WTC11 (cell line): ENCODE data around the gene MCM7. TPM values are rescaled to one million over a fixed set of nuclear protein-coding genes. Genes with fewer than 3 reads are reported as not detected.

Experiments
- ATAC-seq: fragments of 200-7000 bp; cut with Tn5 transposase; 2 replicates; pipeline ENCODE4 v1.10.0; 2021; ENCODE audit warnings: mild to moderate bottlenecking, moderate library complexity
- CTCF ChIA-PET: fragments of 300-600 bp; sonication (Branson Sonifier 250); formaldehyde crosslinking; loops from one replicate; lab custom pipeline; 2021; ENCODE audit warnings: antibody characterized with exemption; lab: Charles Lee
- POLR2A ChIA-PET: fragments of 350-600 bp; sonication (Branson Sonifier 250); formaldehyde crosslinking; loops from one replicate; lab custom pipeline; 2021; ENCODE audit warnings: antibody characterized with exemption; lab: Charles Lee
- DNase-seq: peaks from one replicate; pipeline ENCODE4 v3.0.0; 2021; ENCODE audit warnings: low spot score
- H3K27ac Mint-ChIP-seq: 2 replicates; pipeline ENCODE4 v1.8.0; 2021; ENCODE audit warnings: mixed read lengths
- H3K27me3 Mint-ChIP-seq: 2 replicates; pipeline ENCODE4 v1.8.0; 2021; ENCODE audit warnings: low read depth, mild to moderate bottlenecking, moderate library complexity, mixed read lengths
- H3K36me3 Mint-ChIP-seq: 2 replicates; pipeline ENCODE4 v1.8.0; 2021; ENCODE audit warnings: mixed read lengths
- H3K4me1 Mint-ChIP-seq: 2 replicates; pipeline ENCODE4 v1.8.0; 2022; ENCODE audit warnings: mixed read lengths
- H3K4me3 Mint-ChIP-seq: 2 replicates; pipeline ENCODE4 v1.8.0; 2021; ENCODE audit warnings: mild to moderate bottlenecking, moderate library complexity, mixed read lengths
- H3K9me3 Mint-ChIP-seq: 2 replicates; pipeline ENCODE4 v1.8.0; 2021; ENCODE audit warnings: mixed read lengths
- CDX4 ChIP-seq: fragments of 250-450 bp; sonication (Bioruptor Pico); IDR thresholded peaks from 2 replicates; pipeline ENCODE4 v1.9.0; 2021; ENCODE audit warnings: moderate library complexity, mild to moderate bottlenecking, inconsistent platforms, borderline replicate concordance
- CREB1 ChIP-seq: sonication (generic); formaldehyde crosslinking; IDR thresholded peaks from 2 replicates; pipeline ENCODE4 v1.8.0; 2023; ENCODE audit warnings: mild to moderate bottlenecking, missing genetic modification reagents
- ETV6 ChIP-seq: sonication (generic); formaldehyde crosslinking; IDR thresholded peaks from 2 replicates; pipeline ENCODE4 v1.8.1; 2022; ENCODE audit warnings: mild to moderate bottlenecking, missing genetic modification reagents
- GABPB1 ChIP-seq: sonication (generic); formaldehyde crosslinking; IDR thresholded peaks from 2 replicates; pipeline ENCODE4 v1.8.1; 2023; ENCODE audit warnings: mild to moderate bottlenecking, missing genetic modification reagents
- HMGXB4 ChIP-seq: sonication (generic); formaldehyde crosslinking; IDR thresholded peaks from 2 replicates; pipeline ENCODE4 v1.8.1; 2023; ENCODE audit warnings: mild to moderate bottlenecking, moderate library complexity, missing genetic modification reagents
- IRF1 ChIP-seq: sonication (generic); formaldehyde crosslinking; IDR thresholded peaks from 2 replicates; pipeline ENCODE4 v1.8.0; 2023; ENCODE audit warnings: missing genetic modification reagents
- KAT7 ChIP-seq: sonication (generic); formaldehyde crosslinking; IDR thresholded peaks from 2 replicates; pipeline ENCODE4 v1.8.1; 2023; ENCODE audit warnings: missing genetic modification reagents, mild to moderate bottlenecking, borderline replicate concordance
- MAX ChIP-seq: sonication (generic); formaldehyde crosslinking; IDR thresholded peaks from 2 replicates; pipeline ENCODE4 v1.8.0; 2022; ENCODE audit warnings: mild to moderate bottlenecking, missing genetic modification reagents
- OVOL2 ChIP-seq: fragments of 250-450 bp; sonication (Bioruptor Pico); IDR thresholded peaks from 2 replicates; pipeline ENCODE4 v1.9.0; 2021; ENCODE audit warnings: mild to moderate bottlenecking, borderline replicate concordance
- USF1 ChIP-seq: sonication (generic); formaldehyde crosslinking; IDR thresholded peaks from 2 replicates; pipeline ENCODE4 v1.8.0; 2022; ENCODE audit warnings: mild to moderate bottlenecking, missing genetic modification reagents
- USF2 ChIP-seq: sonication (generic); formaldehyde crosslinking; IDR thresholded peaks from 2 replicates; pipeline ENCODE4 v1.8.1; 2023; ENCODE audit warnings: mild to moderate bottlenecking, missing genetic modification reagents, moderate library complexity
- ZNF281 ChIP-seq: sonication (generic); formaldehyde crosslinking; IDR thresholded peaks from 2 replicates; pipeline ENCODE4 v1.8.0; 2023; ENCODE audit warnings: mild to moderate bottlenecking, missing genetic modification reagents
- ZNF512 ChIP-seq: sonication (generic); formaldehyde crosslinking; IDR thresholded peaks from 2 replicates; pipeline ENCODE4 v1.8.1; 2022; ENCODE audit warnings: missing genetic modification reagents, borderline replicate concordance
- total RNA-seq: library from RNA; stranded (reverse); gene quantifications from 3 replicates; pipeline ENCODE4 v1.2.3, GENCODE V29; 2021

Gene MCM7
- total RNA-seq, 1 experiment from 2014 or later = 351 TPM

- POLR2A ChIA-PET = no interaction called here
- CTCF ChIA-PET = interaction anchor here (1.1 kb wide), 1 partner anchor 87 kb away, joined by 3 read pairs; no protein-coding TSS in a partner anchor
- H3K4me3 Mint-ChIP-seq = peak overlapping the region; percentile 15
- peaks cover 21% of the 10 kb centered on the region for H3K9me3 Mint-ChIP-seq
- H3K27ac Mint-ChIP-seq = peak overlapping the region; percentile 48
- no peak for ATAC-seq
- TF ChIP-seq GABPB1 (CRISPR knock-in tag) (peak; percentile 24; the same call in 1 of the 2 replicates), ZNF281 (no peak), ZNF512 (no peak), CDX4 (CRISPR knock-in tag) (no peak)
- no peaks in the 10 kb centered on the region for H3K27me3 Mint-ChIP-seq
- peaks cover 23% of the 10 kb centered on the region for H3K4me1 Mint-ChIP-seq
- peaks cover 61% of the 10 kb centered on the region for H3K36me3 Mint-ChIP-seq
- no peak for DNase-seq
Observed at GRCh38 chr7:100079024-100079560, 22.1 kb downstream of the MCM7 start.

- Mint-ChIP-seq H3K4me1 (peaks cover 12% of the 10 kb centered on the region), H3K9me3 (peaks cover 30% of the 10 kb centered on the region), H3K27me3 (peaks cover under 1% of the 10 kb centered on the region), H3K4me3 (no peak overlapping the region), H3K36me3 (peaks cover 80% of the 10 kb centered on the region), H3K27ac (no peak overlapping the region)
- TF ChIP-seq IRF1 (no peak), OVOL2 (CRISPR knock-in tag) (no peak), USF2 (CRISPR knock-in tag) (no peak), MAX (CRISPR knock-in tag) (no peak), CREB1 (CRISPR knock-in tag) (no peak), ETV6 (CRISPR knock-in tag) (no peak), KAT7 (CRISPR knock-in tag) (no peak), GABPB1 (CRISPR knock-in tag) (no peak), USF1 (no peak), HMGXB4 (CRISPR knock-in tag) (no peak)
- ChIA-PET POLR2A (no interaction called here), CTCF (no interaction called here)
- ATAC-seq = no peak
- DNase-seq = no peak
Observed at GRCh38 chr7:100077205-100077604, 24.0 kb downstream of the MCM7 start.
